ENCODE measurements around the gene UCK2.

The UCK2 gene

DNA sequence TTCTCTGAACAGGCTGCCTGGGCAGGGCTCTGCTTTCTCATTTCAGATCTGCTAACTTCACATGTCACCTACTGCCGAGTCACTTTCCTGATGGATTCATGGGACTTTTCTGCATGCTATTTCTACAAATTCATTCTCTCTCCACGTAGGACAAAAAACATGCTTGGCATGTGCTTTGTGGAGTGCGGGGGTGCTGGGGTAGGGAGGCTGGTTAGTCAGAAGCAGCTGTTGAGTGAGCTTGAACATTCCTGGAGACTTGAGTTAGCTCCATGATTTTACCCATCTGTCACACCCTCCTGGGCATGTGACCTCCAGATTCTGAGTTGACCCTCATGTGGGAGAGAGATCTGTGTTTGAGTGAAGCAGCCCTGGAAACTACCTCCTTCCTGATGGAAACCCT lies 71.4 kb downstream of the UCK2 start:
- no peak for DNase-seq (ENCODE audit: low read depth in 3 of 3, low spot score in 1 of 3)

GRCh38 chr1:165899461-165899941 lies 72.1 kb downstream of the UCK2 start:
- no peak for DNase-seq (ENCODE audit: low read depth in 3 of 3, low spot score in 1 of 3)

DNA sequence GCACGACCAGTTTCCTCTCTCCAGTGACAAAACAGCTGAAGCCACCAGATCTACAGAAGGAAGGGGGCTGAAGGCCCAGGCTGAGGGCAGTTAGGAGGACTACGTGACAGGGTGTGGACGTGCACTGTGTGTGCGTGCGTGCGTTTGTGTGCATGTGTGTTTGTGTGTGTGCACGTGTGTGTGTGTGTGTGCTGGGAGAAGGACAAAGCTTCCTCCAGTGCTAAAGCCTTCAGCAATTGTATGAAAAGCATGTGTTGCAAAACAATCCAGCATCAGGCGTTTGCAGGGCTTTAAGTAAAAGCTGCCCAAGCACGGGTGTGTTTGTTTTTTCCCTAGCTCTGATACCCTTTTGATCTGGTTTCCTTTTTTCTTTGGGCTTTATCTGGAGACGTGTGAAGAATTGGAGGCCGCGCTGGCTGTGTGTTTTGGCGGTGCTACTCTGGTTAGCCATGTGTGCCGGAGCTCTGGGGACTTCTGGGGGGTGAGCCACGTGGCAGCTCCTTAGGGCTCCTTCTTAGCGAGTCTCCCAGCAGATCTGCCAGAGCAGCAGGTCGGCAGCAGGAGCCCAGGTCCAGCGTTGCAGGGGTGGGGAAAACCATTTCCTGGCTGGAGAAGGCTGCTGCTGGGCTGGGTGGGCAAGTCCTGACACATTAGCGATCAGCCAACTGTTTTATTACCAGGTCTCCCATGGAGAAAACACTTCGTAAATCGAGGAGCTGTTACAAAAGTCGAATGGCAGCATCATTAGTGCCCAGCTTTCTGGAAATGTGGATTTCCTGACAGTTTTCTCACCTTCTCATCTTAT lies 73.4 kb downstream of the UCK2 start:
- no peak for DNase-seq (ENCODE audit: low read depth in 3 of 3, low spot score in 1 of 3)

DNA sequence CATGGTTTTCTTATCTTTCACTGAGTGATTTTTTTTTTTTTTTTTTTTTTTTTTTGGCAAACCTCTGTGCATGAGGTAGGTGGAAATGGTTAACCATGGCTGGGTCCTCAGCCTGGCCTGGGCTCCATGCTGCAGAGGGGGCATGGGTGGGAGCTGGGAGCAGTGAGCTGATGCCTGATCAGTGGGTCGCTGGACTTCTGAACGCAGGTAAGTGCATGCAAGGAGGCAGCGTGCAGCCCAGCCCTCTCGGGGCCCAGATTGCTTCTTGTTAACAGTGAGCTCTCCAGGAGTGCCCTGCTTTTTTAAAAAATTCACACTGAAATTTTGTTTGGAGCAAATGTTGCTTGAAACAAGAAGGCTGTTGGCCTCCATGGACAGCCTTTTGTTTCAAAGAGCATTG lies 75.2 kb downstream of the UCK2 start:
- DNase-seq (ENCODE audit: low read depth in 3 of 3, low spot score in 1 of 3), result no peak

GRCh38 chr1:165903672-165904071 lies 76.3 kb downstream of the UCK2 start:
- no peak for DNase-seq (ENCODE audit: low read depth in 3 of 3, low spot score in 1 of 3)

DNA sequence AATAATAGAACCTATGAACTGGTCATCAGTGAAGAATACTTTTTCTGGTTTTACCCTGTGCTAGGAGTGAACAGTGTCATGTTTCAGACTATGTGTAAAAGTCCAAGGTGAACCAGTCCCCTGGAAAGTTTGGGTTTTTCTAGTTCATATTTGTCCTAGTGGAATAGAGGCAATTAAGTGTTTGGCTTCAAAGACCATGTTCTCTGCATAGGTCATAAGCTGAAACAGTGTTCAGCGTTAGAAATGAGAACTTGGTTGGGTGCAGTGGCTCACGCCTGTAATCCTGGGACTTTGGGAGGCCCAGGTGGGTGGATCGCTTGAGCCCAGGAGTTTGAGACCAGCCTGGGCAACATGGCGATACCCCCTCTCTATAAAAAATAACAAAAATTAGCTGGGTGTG lies 77.5 kb downstream of the UCK2 start:
- DNase-seq (ENCODE audit: low read depth in 3 of 3, low spot score in 1 of 3), result no peak

- no peak for DNase-seq (ENCODE audit: low read depth in 3 of 3, low spot score in 1 of 3)
These were observed 78.4 kb downstream of the UCK2 start for GRCh38 chr1:165905853-165906252.

DNA sequence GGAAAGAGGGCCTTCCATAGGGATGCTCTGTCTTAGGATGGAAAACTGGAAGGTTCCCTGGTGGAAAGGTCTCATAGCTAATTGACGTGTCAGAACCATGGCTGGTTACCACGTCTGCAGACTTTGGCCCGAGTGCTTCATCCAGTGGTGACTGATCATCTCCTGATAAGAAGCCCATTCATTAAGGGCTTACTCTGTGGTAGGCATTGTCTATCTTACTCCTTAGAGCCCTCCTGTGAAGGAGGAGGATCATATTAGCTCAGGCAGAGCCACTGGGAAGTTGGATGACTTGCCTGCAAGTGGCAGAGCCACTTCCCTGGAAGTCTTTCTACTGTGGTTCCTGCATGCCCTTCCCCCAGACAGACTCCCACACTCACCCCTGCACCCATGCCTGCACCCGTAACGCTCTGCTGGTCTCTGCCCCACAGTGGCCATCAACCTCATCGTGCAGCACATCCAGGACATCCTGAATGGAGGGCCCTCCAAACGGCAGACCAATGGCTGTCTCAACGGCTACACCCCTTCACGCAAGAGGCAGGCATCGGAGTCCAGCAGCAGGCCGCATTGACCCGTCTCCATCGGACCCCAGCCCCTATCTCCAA lies 79.9 kb downstream of the UCK2 start:
- no peak for DNase-seq (ENCODE audit: low read depth in 3 of 3, low spot score in 1 of 3)

GRCh38 chr1:165910764-165911421 lies 83.5 kb downstream of the UCK2 start:
- no peak for DNase-seq (ENCODE audit: low read depth in 3 of 3, low spot score in 1 of 3)

- no peak for DNase-seq (ENCODE audit: low read depth in 3 of 3, low spot score in 1 of 3)
These were observed 84.3 kb downstream of the UCK2 start for GRCh38 chr1:165911609-165912281.

DNA sequence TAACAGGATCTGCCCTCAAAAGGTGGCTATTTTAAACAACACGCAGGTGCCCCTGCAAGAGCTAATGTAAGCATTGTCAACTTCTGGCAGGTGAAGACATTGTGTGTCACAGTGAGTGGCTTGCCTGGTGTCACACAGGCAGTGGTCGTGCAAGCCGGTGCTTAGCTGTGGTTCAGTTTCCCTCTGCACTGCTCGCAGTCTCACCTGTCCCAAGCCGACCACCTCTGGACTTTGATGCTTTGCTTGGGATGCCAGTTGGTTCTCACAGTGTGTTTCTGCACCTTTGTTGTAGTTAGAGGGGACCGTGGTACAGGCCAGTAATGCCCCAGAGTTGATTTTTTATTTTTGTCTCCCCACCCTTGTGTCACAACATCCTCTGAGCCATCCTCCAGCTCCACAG lies 85.2 kb downstream of the UCK2 start:
- DNase-seq (ENCODE audit: low read depth in 3 of 3, low spot score in 1 of 3), result no peak

- peak; percentile 15 to 34 (median 15) for DNase-seq (ENCODE audit: low read depth in 3 of 3, low spot score in 1 of 3)
These were observed 86.9 kb downstream of the UCK2 start for GRCh38 chr1:165914136-165914798.

DNA sequence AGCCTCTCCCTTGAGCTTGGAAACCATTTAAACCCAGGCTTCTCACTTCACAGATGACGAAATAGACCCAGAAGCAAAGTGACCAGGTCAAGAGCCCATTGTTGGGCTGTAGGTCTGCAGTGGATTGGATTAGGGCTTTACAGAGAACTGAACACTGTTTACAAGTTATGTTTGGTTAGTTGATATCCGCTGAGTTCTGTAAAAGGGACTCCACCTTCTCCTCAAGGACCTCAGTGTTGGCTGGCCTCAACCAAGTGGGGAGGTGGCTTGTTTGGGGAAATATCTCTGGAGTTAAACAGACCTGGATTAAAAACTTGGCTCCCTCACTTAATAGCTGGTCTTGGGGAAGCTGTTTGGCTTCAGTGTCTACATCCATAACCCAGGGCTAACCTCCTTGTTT lies 88.1 kb downstream of the UCK2 start:
- no peak for DNase-seq (ENCODE audit: low read depth in 3 of 3, low spot score in 1 of 3)

- DNase-seq (ENCODE audit: low read depth in 3 of 3, low spot score in 1 of 3), result no peak
These were observed 88.5 kb downstream of the UCK2 start for GRCh38 chr1:165915932-165916348.

- no peak for DNase-seq (ENCODE audit: low read depth in 3 of 3, low spot score in 1 of 3)
These were observed 89.8 kb downstream of the UCK2 start for GRCh38 chr1:165917166-165917565.

DNA sequence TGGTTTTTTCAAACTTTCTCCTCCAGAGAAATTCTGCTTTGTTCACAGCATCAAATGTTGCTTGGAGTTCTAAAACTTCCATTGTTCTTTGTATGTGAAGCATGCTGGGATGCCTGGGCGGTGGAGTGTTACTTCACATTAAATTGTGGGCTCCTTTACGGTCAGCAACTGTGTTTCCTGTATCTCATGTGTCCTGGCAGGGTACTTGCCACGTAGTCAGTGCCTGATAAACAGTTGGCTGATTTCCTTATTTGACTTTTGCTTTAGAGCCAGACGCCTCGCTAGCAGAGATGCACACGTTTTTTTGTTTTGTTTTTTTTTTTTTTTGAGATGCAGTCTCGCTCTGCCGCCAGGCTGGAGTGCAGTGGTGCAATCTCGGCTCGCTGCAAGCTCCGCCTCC lies 96.7 kb downstream of the UCK2 start:
- DNase-seq (ENCODE audit: low read depth in 3 of 3, low spot score in 1 of 3), result no peak

DNA sequence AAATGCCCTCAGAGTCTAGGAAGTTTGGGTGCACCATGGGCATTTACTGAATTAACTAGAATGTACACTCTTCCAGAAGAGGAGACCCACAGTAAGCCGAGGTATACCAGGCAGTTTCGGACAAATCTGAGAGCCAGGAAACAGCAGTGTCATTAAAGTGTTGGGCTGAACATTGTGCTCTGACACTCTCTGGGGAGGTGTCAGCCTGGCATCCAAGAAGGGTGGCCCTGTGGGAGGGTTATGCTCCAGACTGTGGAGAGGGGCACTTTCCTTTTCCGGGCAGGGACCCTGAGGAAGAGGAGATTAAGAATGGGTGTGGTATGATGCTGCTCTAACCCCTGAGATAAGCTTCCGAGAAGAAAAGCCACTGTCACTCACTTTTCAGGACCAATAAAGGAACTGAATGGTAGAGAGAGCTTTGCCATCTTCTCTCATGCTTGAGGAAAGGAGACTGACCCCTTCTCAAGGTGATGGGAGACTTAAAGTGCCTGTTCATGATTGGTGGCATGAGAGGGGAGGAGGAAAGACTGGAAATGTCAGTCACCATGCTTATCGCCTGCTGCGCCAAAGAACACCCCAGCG lies 98.2 kb downstream of the UCK2 start:
- no peak for DNase-seq (ENCODE audit: low read depth in 3 of 3, low spot score in 1 of 3)

- no peak for DNase-seq (ENCODE audit: low read depth in 3 of 3, low spot score in 1 of 3)
These were observed 99.8 kb downstream of the UCK2 start for GRCh38 chr1:165927169-165927568.

GRCh38 chr1:165928075-165928731 lies 100.8 kb downstream of the UCK2 start:
- peak in 1 of 3 donors; percentile 5 for DNase-seq (ENCODE audit: low read depth in 3 of 3, low spot score in 1 of 3)

- no peak for DNase-seq (ENCODE audit: low read depth in 3 of 3, low spot score in 1 of 3)
These were observed 103.5 kb downstream of the UCK2 start for GRCh38 chr1:165930961-165931360.
